ENCODE measurements around the gene HELT. TPM values are rescaled to one million over a fixed set of nuclear protein-coding genes. Genes with fewer than 3 reads are reported as not detected.

HELT gene
- total RNA-seq, 1 experiment from 2014 or later, result not detected

DNA sequence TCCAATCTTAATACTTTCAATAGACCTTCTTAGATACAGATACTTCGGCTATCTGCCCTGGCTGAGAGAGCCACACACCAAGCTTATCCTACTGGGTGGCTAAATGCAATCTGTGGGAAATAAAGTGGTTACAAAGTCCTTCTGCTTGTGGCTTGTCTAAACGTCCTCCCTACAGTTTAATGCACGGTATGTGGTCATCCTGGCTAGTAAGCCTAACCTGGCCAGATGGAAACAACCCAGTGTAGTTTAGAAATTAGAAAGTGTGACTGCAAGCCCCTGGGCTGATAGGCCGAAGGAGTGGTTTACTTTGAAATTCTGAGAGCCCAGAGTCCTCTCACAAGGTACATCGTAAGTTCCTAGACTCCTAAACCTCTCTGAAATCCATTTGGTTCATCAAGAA, 47.9 kb downstream of the HELT start:
- Mint-ChIP-seq H3K27me3 (ENCODE audit: unreplicated experiment) (peaks cover 12% of the 10 kb centered on the region), H3K9me3 (ENCODE audit: low read depth, unreplicated experiment) (no peaks in the 10 kb centered on the region), H3K36me3 (ENCODE audit: insufficient read depth, unreplicated experiment) (no peaks in the 10 kb centered on the region), H3K4me1 (ENCODE audit: low read depth, unreplicated experiment) (no peaks in the 10 kb centered on the region), H3K27ac (ENCODE audit: unreplicated experiment) (no peak overlapping the region), H3K4me3 (ENCODE audit: low read depth, unreplicated experiment) (no peak overlapping the region)
- CTCF ChIA-PET, result no interaction called here
- intact Hi-C loops (cut with micrococcal nuclease; ENCODE audit: unreplicated experiment), result no loop called here
- TF ChIP-seq, protein P1, sequence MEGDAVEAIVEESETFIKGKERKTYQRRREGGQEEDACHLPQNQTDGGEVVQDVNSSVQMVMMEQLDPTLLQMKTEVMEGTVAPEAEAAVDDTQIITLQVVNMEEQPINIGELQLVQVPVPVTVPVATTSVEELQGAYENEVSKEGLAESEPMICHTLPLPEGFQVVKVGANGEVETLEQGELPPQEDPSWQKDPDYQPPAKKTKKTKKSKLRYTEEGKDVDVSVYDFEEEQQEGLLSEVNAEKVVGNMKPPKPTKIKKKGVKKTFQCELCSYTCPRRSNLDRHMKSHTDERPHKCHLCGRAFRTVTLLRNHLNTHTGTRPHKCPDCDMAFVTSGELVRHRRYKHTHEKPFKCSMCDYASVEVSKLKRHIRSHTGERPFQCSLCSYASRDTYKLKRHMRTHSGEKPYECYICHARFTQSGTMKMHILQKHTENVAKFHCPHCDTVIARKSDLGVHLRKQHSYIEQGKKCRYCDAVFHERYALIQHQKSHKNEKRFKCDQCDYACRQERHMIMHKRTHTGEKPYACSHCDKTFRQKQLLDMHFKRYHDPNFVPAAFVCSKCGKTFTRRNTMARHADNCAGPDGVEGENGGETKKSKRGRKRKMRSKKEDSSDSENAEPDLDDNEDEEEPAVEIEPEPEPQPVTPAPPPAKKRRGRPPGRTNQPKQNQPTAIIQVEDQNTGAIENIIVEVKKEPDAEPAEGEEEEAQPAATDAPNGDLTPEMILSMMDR (IDR thresholded peaks at IDR 0.05; ENCODE audit: unreplicated experiment), result no peak
- no TSS peak for BruUV-seq (replicated peaks)
- no peak for DNase-seq

- intact Hi-C loops (cut with micrococcal nuclease; ENCODE audit: unreplicated experiment), result no loop called here
- H3K36me3 Mint-ChIP-seq (ENCODE audit: insufficient read depth, unreplicated experiment), result no peaks in the 10 kb centered on the region
- peaks cover 18% of the 10 kb centered on the region for H3K27me3 Mint-ChIP-seq (ENCODE audit: unreplicated experiment)
- no peaks in the 10 kb centered on the region for H3K4me1 Mint-ChIP-seq (ENCODE audit: low read depth, unreplicated experiment)
- no peak for DNase-seq
- no TSS peak for BruUV-seq (replicated peaks)
- H3K27ac Mint-ChIP-seq (ENCODE audit: unreplicated experiment), result no peak overlapping the region
- TF ChIP-seq, protein P1 (IDR thresholded peaks at IDR 0.05; ENCODE audit: unreplicated experiment), result no peak
- no peaks in the 10 kb centered on the region for H3K9me3 Mint-ChIP-seq (ENCODE audit: low read depth, unreplicated experiment)
- CTCF ChIA-PET, result no interaction called here
- no peak overlapping the region for H3K4me3 Mint-ChIP-seq (ENCODE audit: low read depth, unreplicated experiment)
Observed at GRCh38 chr4:185068837-185069236, 50.5 kb downstream of the HELT start.

Other genes with a start within 250 kb of the HELT start
- 19.1 and 31.9 TPM in 2 replicates for gene ACSL1, start 192.5 kb upstream of the HELT start, total RNA-seq (2022)
- 15.2 and 17.8 TPM in 2 replicates for gene SLC25A4, start 124.8 kb downstream of the HELT start, total RNA-seq (2022)
- gene CFAP97, start 185.5 kb downstream of the HELT start, total RNA-seq (2022), result 36.9 and 38.4 TPM in 2 replicates
- gene SNX25, start 191.1 kb downstream of the HELT start, total RNA-seq (2022), result 15.9 and 16.1 TPM in 2 replicates

All from Calu3 (cell line).